Left lung (tissue), 10 donors: ENCODE measurements around the gene MIB1. TPM values are rescaled to one million over a fixed set of nuclear protein-coding genes. Genes with fewer than 3 reads are reported as not detected.

ENCODE experiments used
- ATAC-seq: fragments of 200-7000 bp; cut with Tn5 transposase; one replicate; pipeline ENCODE4 v1.9.1; 2020; ENCODE audit warnings: moderate library complexity
- DNase-seq, 4 donors: peaks; one replicate each; pipeline ENCODE4 v3.0.0-alpha.2; 2013 to 2020
- H3K27ac ChIP-seq, 2 donors: fragments of 200-600 bp; sonication (generic) in 1 of 2; one replicate each; pipeline versions ENCODE4 v1.5.0 to v1.8.0; 2020 to 2021
- H3K27me3 ChIP-seq, 2 donors: fragments of 200-600 bp; sonication (generic) in 1 of 2; one replicate each; pipeline versions ENCODE4 v1.5.0 to v1.8.0; 2020 to 2021
- H3K36me3 ChIP-seq, 2 donors: fragments of 200-600 bp; sonication (generic) in 1 of 2; one replicate each; pipeline versions ENCODE4 v1.5.0 to v1.8.0; 2020 to 2021
- H3K4me1 ChIP-seq, 2 donors: fragments of 200-600 bp; one replicate each; pipeline ENCODE4 v1.8.0; 2021
- H3K4me3 ChIP-seq, 2 donors: fragments of 200-600 bp; sonication (generic) in 1 of 2; one replicate each; pipeline versions ENCODE4 v1.5.0 to v1.8.0; 2020 to 2021; ENCODE audit warnings: mild to moderate bottlenecking in 1 of 2
- H3K9me3 ChIP-seq, 2 donors: fragments of 200-600 bp; sonication (generic) in 1 of 2; one replicate each; pipeline versions ENCODE4 v1.5.0 to v1.8.0; 2020 to 2021
- intact Hi-C, 2 donors: fragments of 100-400 bp; cut with DNase I; formaldehyde crosslinking; loops; one replicate each; pipeline versions ENCODE4 v1.11.2 to v1.14.2; 2022
- polyA plus RNA-seq, 6 donors: library from polyadenylated mRNA; unstranded; fragments of 120-200 nt; gene quantifications; one replicate each; pipeline ENCODE4 v1.2.1, GENCODE V29; 2013; ENCODE audit not compliant: insufficient read length in 6 of 6
- total RNA-seq, 2 donors: library from RNA; stranded (reverse); fragmentation: NEBNext Ultra II Directional; extraction: Animal tissue kit (Norgen Biotek cat#: 25700); gene quantifications; one replicate each; pipeline ENCODE4 v1.2.1, GENCODE V29; 2021
- TF ChIP-seq, protein P1 (sequence below), 2 donors: fragments of 200-600 bp; sonication (generic) in 1 of 2; IDR thresholded peaks; one replicate each; pipeline versions ENCODE4 v1.5.0 to v1.8.0; 2021; ENCODE audit warnings: antibody characterized with exemption in 2 of 2
- donor health status: DM: no; HTN: yes; CAD: no.
- donor health status: DM: no; HTN: no; CAD: no.

The MIB1 gene
- total and polyA plus RNA-seq, 8 donors = 26.3 to 64.3 (median 58.3) TPM

DNA sequence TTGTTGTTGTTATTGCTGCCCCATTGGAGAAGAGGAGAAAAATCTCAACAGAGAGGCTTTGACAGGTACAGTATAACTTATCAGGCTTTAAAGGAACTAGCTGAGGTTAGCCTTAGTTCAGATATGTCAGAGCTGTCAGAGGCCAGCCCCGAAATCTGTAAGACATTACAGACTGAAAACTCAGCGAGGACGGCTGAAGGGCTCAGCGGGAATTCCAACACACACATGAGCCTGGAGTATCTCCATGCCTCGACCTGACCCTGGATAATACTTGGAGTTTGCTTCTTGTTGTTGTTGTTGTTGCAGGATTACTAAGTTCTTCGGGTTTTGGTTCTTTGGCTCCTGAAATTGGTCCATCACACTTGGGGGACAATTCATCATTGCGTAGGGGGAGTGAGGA lies 166.9 kb downstream of the MIB1 start:
- H3K9me3 ChIP-seq = no peaks in the 10 kb centered on the region
- ATAC-seq (no peak), DNase-seq (no peak)
- no peak overlapping the region for H3K4me3 ChIP-seq
- no peaks in the 10 kb centered on the region for H3K36me3 ChIP-seq
- TF ChIP-seq, protein P1, sequence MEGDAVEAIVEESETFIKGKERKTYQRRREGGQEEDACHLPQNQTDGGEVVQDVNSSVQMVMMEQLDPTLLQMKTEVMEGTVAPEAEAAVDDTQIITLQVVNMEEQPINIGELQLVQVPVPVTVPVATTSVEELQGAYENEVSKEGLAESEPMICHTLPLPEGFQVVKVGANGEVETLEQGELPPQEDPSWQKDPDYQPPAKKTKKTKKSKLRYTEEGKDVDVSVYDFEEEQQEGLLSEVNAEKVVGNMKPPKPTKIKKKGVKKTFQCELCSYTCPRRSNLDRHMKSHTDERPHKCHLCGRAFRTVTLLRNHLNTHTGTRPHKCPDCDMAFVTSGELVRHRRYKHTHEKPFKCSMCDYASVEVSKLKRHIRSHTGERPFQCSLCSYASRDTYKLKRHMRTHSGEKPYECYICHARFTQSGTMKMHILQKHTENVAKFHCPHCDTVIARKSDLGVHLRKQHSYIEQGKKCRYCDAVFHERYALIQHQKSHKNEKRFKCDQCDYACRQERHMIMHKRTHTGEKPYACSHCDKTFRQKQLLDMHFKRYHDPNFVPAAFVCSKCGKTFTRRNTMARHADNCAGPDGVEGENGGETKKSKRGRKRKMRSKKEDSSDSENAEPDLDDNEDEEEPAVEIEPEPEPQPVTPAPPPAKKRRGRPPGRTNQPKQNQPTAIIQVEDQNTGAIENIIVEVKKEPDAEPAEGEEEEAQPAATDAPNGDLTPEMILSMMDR (IDR thresholded peaks at IDR 0.05) = no peak
- H3K27me3 ChIP-seq = no peaks in the 10 kb centered on the region
- intact Hi-C loops = loop anchor here in 1 of 2 donors (10.0 kb wide), 1 partner anchor 47 kb away; no protein-coding TSS in a partner anchor
- H3K4me1 ChIP-seq = no peaks in the 10 kb centered on the region
- H3K27ac ChIP-seq = no peak overlapping the region

DNA sequence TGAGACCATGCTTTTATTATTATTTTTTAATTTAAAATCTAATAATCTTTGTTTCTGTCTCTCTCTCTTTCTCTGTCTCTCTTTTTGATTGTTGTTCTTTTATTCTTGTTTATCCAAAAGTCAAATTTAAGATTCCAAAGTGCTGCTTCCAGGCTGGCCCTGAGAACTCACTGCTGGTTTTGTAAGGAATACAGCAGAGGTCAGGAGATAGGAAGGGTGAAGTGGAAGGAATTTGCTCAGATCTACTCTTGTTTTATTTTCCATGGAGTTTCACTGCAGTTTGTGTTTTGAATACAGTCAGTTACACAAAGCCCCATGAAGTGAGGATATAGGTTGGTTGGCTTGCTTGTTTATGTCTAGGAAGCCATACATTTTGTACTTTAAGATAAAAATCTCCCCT lies 168.1 kb downstream of the MIB1 start:
- Histone ChIP-seq H3K27ac (no peak overlapping the region), H3K9me3 (no peaks in the 10 kb centered on the region), H3K36me3 (no peaks in the 10 kb centered on the region), H3K4me3 (no peak overlapping the region), H3K4me1 (no peaks in the 10 kb centered on the region), H3K27me3 (no peaks in the 10 kb centered on the region)
- DNase-seq = peak in 2 of 4 donors; percentile 56 to 62
- intact Hi-C loops = loop anchor here in 1 of 2 donors (10.0 kb wide), 1 partner anchor 46 kb away; no protein-coding TSS in a partner anchor
- no peak for ATAC-seq
- TF ChIP-seq, protein P1 (IDR thresholded peaks at IDR 0.05) = no peak

DNA sequence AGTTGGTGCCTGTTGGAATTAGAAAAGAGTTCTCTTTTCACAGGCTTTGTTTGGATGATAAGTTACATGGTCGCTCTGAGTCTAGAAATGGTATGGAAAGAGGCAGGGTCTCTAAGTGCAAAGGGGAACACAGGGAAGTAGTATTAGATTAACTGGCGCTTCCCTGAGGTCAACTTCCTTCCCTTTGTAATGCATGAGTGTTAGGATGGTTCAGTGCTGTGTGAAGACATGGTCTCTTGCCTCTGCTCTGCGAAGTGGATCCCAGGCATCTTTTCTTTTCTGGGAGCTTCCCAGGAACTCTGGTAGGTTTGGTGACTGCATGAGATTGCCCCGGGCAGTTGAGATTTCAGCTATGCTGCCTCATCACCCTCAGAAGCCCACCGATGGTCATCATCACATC lies 170.3 kb downstream of the MIB1 start:
- Histone ChIP-seq H3K27ac (no peak overlapping the region), H3K36me3 (no peaks in the 10 kb centered on the region), H3K9me3 (no peaks in the 10 kb centered on the region), H3K4me1 (no peaks in the 10 kb centered on the region), H3K27me3 (no peaks in the 10 kb centered on the region), H3K4me3 (no peak overlapping the region)
- no peak for DNase-seq
- ATAC-seq = no peak
- TF ChIP-seq, protein P1 (IDR thresholded peaks at IDR 0.05) = no peak
- intact Hi-C loops = no loop called here

DNA sequence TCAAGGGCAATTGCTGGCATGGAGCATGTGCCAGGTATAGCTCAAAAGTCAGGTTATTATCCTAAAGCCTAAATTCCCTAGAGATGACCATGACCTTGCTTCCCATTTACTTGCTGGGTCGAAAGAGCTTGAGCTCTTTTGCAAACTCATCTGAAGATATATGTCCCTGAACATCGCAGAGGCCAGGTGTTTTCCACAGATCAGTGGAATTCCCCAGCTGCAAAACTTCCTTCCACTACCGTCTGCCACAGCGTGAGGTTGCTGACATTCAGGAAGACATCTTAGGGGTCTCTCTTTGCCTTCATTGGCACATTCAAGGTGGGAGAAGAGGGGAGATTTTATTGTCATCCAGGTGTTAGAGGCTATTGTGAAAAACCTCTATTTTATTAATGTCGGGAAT lies 171.0 kb downstream of the MIB1 start:
- H3K27me3 ChIP-seq = no peaks in the 10 kb centered on the region
- TF ChIP-seq, protein P1 (IDR thresholded peaks at IDR 0.05) = no peak
- H3K9me3 ChIP-seq = no peaks in the 10 kb centered on the region
- H3K36me3 ChIP-seq = no peaks in the 10 kb centered on the region
- intact Hi-C loops = no loop called here
- ATAC-seq (no peak), DNase-seq (no peak)
- H3K4me1 ChIP-seq = no peaks in the 10 kb centered on the region
- no peak overlapping the region for H3K4me3 ChIP-seq
- no peak overlapping the region for H3K27ac ChIP-seq

DNA sequence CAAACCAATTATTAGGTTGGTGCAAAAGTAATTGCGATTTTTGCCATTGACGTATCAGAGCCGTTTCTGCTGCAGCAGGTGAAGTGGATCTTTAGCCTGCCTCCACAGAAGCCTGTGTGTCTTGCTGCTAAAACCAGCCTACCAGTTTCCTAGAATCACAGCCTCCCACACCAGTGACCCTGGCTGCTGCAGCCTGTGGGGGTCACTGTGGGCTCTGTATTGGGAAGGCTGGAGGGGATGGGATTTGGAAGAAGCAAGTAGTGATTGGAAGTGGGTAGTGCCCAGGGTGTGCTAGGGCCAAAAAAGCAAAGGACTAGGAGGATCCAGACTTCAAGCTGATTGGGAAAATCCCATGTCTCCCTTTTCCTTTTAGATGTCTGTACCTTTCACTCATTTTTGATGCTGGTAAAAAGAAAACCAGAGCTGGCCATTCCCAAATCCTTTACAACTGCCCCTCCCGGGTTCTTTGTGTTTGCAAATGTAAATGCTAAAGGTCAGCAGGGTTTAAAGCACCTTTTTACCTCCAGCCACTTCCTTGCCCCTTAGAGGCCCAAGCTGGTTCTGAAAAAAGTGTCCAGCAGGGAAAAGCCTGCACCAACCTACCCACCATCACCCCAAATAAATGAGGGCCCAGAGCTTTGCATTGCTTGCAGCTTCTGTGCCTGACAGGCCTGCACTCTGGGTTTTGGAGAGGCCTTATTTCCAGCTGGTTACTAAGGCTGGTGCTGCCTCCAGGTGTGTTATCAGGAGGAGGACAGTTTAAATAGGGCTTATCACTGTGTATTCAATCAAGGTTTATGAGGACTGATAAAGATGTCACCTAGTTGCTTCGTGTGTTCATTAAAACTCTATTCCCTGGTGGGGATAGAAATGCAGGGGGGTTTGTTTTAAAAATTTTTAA lies 172.0 kb downstream of the MIB1 start:
- no peaks in the 10 kb centered on the region for H3K36me3 ChIP-seq
- DNase-seq (no peak), ATAC-seq (peak; percentile 21)
- no peak overlapping the region for H3K4me3 ChIP-seq
- H3K27me3 ChIP-seq = no peaks in the 10 kb centered on the region
- TF ChIP-seq, protein P1 (IDR thresholded peaks at IDR 0.05) = no peak
- no peak overlapping the region for H3K27ac ChIP-seq
- intact Hi-C loops = no loop called here
- no peaks in the 10 kb centered on the region for H3K9me3 ChIP-seq
- H3K4me1 ChIP-seq = no peaks in the 10 kb centered on the region
